NCI-H1694 (cell line): ENCODE results near the gene LLGL2.
"Not testable (repeated sequence)": the region's sequence is repeated elsewhere in the genome, so short reads cannot be mapped to it uniquely, and the experiment has no call there.

Experiments used
- DNase-seq: peaks from one replicate; lab custom pipeline; 2025; lab: John Stamatoyannopoulos, UW

The LLGL2 gene

DNA sequence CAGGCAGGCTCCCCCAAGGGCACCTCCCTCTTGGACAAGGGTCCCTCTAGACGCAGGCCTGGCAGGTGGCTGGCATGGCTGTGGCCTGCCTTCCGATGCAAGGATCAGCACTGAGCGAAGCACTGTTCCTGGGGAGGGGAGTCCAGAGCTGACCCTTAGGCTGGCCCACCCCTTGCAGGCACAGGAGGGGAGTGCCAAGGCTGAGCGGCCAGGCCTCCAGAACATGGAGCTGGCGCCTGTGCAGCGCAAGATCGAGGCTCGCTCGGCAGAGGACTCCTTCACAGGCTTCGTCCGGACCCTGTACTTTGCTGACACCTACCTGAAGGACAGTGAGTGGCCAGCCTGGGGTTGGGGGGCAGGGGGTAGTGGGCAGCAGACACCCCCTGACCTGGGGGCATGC, 45.3 kb downstream of the LLGL2 start:
- DNase-seq: no peak

DNA sequence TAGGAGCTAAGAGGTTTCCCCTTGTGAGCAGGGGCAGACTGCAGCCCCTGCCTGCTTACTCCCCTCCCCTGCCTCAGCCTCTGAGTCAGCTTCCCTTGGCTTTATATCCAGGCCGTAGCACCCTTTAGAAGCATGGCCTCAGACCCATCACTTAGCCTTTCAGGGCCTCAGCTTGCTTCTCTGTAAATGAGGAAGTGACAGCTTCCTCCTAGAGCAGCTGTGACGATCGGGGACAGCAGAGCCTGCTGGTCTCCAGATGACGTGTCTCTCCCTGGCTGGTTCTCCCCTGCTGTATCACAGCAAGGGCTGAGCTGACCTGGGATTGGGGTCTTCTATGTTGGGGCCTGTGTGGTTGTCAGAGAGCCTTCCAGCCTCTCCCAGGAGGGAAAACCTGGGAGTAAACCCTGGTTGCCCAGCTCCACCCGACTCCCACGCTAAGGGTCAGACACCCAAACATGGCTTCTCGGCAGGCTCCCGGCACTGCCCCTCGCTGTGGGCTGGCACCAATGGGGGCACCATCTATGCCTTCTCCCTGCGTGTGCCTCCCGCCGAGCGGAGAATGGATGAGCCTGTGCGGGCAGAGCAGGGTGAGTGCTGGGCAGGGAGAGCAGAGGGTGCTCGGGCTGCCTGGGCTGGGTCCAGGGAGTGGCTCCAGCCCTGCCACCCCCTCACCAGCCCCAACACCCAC, 45.8 kb downstream of the LLGL2 start:
- no peak for DNase-seq

DNA sequence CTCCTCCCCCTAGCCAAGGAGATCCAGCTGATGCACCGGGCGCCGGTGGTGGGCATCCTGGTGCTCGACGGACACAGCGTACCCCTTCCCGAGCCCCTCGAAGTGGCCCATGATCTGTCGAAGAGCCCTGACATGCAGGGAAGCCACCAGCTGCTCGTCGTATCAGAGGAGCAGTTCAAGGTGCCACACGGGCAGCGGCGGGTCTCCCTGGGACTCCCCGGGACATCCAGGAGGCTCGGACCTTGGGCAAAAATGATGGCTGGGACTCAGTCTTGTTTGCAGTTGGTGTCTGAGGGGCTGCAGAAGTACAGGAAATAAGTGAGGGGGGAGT, 46.4 kb downstream of the LLGL2 start:
- no peak for DNase-seq

DNA sequence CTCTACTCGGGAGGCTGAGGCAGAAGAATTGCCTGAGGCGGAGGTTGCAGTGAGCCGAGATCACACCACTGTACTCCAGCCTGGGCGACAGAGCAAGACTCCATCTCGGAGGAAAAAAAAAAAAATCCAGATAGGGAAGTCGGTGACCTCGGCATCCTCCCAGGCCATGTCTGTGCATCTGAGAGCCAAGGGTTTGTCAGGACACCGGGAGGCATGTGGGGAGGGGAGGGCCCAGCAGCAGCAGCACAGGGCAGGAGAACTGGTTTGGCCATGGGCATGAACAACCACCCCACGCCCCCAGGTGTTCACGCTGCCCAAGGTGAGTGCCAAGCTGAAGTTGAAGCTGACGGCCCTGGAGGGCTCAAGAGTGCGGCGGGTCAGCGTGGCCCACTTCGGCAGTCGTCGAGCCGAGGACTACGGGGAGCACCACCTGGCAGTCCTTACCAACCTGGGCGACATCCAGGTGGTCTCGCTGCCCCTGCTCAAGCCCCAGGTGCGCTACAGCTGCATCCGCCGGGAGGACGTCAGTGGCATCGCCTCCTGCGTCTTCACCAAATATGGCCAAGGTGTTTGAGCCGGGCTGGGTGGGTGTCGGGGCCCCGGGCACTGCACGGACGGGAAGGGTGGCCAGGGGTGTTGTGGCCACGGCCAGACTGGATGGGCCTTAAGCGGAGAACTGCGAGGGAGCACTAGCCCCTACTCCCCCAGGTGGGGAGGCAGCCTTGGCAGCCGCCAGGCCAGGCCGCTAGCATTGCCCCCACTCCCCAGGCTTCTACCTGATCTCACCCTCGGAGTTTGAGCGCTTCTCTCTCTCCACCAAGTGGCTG, 47.4 kb downstream of the LLGL2 start:
- DNase-seq: no peak

DNA sequence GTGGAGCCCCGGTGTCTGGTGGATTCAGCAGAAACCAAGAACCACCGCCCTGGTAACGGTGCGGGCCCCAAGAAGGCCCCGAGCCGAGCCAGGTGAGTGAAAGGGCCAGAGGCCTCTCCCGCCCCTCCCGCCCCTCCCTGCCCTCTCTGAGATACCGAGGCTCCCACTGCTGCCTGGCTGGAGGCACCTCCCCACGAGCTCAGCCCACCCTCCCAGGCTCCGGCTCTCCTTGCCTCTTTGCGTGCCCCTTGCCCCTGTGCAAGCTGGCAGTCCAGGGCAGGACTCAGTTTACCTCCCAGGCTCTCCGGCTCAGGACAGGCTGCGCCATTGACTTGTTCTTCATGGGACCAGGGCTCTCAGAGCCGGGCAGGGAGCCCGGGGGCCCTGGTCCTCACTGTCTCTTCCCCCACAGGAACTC, 48.1 kb downstream of the LLGL2 start:
- no peak for DNase-seq

DNA sequence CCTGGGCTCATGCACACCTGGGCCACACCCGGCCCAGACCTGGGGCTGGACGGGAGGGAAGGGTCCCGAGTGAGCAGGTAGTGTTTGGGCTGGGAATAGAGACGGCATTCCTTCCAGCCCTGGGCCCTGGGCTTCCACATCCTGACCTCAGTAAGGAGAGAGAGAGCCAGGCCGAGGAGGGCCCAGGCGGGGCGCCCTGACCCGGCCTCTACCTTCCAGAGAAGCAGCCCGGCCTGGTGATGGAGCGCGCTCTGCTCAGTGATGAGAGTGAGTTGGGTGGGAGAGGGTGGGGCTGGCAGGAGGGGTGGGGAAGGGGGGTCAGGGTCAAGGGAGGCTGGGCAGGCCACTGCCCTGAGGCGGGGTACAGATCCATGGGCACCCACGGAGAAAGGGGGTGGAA, 48.5 kb downstream of the LLGL2 start:
- no peak for DNase-seq

DNA sequence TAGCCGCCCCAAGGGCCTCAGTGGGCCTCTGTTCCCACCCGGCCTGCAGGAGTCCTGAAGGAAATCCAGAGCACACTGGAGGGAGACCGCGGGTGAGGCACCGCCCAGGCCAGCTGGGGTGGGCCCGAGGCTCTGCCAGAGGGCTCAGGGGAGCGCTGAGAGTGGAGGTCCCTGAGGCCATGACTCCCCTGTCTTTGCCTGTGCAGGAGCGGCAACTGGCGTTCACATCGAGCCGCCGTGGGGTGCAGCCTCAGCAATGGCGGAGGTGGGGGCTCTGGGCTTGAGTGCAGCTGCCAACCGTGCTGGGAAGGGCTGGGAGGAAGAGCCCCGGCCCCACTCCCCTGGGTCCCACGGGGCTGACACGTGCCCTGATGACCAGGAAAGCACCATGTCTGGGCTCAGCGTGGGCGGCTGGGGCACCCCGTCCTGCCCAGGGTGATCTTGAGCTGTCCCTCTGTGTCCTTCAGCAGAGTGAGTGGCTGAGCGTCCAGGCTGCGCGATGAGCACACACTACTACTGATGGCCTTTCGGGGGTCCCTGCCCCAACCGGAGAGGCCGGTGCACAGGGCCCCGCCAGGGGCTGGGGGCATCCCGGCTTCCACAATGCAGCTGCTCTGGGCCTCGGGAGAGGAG, 49.0 kb downstream of the LLGL2 start:
- DNase-seq: no peak

DNA sequence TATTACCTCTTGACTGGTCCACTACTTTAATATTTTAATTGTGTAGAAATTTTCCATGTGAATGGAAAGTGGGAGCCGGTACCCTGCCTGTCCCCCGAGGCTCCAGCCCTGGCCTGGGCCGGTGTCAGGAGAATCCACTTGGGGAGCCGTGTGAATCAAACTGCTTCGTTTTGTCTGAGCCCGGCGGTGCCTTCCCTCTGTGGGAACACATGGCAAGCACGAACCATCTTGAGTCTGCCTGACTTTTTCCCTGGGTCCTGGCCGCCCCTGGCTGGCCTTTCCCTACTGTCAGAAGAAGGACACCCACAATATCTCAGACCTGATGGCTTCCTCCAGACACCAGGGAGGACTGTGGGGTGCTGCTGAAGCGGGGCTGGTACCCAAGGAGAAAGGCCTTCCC, 49.7 kb downstream of the LLGL2 start:
- DNase-seq: no peak

DNA sequence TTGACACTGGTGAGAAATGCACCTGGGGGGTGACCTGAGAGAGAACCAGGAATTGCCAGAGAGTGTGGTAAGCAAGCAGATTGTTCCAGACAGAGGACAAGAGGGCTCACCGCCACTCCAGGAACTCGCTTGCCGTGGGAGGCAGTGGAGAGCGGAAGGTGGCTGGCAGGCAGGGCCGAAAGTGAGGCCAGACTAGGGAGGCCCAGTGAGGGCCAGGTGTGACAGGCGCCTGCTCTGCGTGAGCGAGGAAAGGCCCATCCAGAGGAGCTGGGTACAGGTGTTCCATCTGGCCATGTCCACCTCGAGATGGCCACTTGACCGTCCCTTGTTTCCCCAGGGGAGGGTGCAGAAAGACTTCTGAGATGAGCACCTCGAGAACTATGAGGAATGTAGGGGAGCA, 50.2 kb downstream of the LLGL2 start:
- no peak for DNase-seq

DNA sequence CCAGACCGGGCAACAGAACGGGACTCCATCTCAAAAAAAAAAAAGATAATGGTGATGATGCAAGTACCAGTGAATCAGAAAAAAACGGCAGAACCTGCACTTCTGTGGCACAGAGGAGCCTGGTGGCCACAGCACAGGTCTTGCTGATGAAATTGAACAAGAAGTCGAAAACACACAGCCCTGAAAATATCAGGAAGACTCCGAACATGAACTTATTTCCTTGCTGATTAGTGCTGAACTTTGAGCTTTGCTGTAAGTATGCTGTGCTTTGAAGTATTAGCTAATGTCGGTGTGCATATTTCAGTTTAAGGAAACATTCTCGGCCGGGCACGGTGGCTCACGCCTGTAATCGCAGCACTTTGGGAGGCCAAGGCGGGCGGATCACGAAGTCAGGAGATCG, 51.2 kb downstream of the LLGL2 start:
- no peak for DNase-seq

DNA sequence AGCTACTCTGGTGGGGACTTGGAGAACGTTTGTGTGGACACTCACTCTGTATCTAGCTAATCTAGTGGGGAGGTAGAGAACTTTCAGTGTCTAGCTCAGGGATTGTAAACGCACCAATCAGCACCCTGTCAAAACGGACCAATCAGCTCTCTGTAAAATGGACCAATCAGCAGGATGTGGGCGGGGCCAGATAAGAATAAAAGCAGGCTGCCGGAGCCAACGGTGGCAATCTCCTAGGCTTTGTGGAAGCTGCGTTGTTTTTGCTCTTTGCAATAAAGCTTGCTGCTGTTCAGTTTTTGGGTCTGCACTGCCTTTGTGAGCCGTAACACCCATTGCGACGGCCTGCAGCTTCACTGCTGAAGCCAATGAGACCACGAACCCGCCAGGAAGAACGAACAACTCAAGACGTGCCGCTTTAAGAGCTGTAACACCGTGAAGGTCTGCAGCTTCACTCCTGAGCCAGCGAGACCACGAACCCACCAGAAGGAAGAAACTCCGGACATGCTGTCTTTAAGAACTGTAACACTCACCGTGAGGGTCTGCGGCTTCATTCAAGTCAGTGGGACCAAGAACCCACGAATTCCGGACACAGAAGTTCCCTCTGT, 55.7 kb downstream of the LLGL2 start:
- DNase-seq: not testable (repeated sequence)

DNA sequence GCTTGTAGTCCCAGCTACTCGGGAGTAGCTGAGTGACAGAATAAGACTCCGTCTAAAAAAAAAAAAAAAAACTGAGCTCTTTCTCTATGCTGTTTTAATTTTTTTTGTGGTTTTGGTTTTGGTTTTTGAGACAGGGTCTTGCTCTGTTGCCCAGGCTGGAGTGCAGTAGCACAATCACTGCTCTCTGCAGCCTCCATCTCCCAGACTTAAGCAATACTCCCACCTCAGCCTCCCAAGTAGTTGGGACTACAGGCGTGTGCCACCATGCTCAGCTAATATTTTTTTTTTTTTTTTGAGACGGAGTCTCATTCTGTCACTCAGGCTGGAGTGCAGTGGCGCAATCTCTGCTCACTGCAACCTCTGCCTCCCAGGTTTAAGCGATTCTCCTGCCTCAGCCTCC, 57.7 kb downstream of the LLGL2 start:
- DNase-seq: not testable (repeated sequence)

DNA sequence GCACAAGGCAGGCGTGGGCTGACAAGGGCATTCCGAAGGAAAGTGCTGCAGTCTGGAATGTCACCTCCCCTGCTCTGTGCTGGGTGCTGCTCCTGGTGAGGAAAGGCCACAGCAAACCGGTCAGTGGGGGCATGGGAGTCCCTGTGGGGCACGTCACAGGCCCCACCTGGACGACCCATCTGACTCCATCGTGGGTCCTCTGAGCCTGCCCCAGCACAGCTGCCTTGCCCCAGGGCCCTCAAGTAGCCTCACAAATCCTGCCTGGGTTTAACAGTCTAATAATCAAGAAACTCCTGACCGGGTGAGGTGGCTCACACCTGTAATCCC, 59.3 kb downstream of the LLGL2 start:
- no peak for DNase-seq

DNA sequence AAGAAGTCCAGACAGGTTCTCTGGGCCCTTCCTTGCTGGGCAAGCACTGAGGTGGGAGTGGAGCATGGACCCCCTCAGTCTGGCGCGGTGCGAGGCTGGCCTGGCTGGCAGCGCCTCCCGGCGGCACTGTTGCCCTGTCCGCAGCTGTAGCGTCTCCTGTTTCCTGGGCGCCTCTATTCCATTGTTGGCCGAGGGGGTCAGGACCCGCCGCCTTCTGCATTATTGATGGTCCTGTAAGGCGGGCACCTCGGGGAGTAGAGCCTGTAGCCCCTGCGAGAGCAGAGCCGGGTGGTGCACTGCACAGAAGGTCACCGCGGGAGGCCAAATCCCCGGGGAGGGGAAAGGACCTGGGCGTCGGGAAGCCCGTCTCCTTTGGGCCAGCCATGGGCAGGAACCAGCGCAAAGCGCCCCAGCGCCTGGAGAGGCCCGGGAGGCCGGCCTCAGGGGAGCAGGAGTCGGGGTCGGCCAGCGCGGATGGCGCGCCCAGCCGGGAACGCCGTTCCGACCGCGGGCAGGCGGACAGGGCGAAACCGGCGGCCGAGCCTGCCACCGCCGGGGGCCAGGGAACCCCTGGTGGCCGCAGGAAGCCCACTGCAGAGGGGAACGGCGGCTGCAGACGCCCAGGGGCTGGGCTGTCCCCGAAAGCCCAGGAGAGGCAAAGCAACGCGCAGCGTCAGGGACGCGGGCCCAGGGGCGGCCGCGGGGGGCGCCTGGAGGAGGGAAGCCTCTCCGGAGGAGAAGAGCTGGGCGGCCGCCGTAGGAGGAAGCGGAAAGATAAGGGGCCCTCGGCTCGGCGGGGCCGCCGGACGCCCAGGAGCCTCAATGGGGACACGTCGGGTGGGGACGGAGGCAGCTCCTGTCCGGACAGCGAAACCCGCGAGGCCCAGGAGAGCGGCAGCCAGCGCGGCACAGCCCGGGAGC, 62.4 kb downstream of the LLGL2 start, which contains the start of gene MYO15B:
TSS of gene MYO15B (plus strand) at position 126 of the 921 bp plus-strand sequence. CDS start at position 384, 258 bp downstream.
- DNase-seq: no peak

DNA sequence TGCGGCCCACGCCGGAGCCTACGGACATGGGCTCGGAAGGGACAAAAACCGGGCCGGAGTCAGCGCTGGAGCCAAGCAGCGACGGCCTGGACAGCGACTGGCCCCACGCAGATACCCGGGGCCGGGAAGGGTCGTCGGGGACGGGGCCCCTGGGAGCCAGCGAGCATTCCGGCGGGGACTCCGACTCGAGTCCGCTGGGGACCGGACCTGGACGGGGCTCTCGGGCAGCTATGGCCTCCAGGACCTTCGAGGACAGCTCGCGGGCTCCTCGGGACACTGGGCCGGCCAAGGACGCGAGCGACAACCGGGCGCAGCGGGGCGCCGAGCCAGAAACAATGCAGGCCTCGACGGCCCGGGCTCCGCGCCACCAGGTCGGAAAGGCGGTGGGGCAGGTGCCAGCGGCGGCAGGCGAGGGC, 63.1 kb downstream of the LLGL2 start:
- DNase-seq: no peak

DNA sequence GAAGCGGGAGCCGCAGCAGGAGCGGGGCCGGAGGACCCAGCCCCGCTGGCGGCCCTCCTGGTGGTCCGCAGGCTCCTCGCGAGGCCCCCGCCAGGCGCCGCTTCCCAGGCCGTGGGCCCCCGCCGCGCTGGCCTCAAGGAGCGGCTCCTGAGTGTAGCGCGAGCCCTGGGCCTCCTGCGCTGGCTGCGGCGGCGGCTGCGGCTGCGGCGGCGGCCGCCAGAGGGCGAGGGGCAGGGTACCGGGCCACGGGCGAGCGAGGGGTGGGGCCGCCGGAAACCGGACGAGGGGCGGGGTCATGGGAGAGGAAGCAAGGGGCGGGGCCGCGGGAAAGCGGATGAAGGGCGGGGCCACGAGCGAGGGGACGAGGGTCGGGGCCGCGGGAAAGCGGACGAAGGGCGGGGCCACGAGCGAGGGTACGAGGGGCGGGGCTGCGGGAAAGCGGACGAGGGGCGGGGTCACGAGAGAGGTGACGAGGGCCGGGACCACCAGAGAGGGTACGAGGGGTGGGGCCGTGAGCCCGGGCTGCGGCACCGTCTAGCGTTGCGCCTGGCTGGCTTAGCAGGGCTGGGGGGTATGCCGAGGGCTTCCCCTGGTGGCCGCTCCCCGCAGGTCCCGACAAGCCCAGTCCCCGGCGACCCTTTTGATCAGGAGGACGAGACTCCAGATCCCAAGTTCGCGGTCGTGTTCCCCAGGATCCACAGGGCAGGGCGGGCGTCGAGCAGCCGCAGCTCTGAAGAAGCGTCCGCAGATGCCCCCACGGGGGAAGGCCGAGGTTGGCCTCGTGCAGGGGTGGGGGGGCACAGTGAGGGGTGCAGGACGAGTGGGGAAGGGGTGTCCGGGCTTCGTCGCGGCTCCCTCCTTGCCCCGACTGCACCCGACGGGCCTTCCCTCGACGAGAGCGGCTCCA, 63.8 kb downstream of the LLGL2 start:
- peak; percentile 68 for DNase-seq

DNA sequence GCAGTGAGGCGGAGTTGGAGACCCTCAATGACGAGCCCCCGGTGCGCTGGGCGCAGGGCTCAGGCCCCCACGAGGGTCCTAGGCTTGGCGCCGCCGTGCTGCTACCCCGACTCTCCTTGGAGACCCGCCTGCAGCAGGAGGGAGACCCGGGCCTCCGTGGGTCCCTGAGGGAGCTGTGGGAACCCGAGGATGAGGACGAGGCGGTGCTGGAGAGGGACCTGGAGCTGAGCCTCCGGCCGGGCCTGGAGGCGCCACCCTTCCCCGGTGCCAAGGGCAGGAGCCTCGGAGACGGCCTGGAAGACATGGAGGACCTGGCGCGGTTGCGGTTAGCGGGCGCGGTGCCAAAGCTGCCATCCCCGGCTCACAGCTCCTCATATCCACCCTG, 64.4 kb downstream of the LLGL2 start:
- DNase-seq: no peak

DNA sequence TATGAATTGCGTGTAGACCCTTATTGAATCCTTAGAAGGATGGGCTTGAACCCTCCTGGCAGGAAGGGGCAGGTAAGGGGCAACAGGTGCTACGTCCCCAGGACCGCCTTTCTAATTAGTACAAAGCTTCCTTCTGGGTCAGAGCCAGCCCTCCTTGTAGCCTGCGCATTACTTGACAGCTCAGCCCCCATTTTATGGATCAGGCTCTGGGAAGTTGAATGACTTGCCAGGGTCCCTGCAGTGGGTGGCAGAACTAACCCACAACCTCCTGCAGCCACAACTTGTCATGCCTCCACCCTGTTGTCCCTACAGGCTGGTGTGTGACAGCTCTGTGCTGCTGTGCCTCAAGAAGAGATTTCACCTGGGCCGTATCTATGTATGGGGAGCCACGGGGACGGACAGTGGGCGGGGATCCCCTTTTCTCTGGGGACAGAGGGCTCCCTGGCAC, 64.8 kb downstream of the LLGL2 start:
- no peak for DNase-seq

DNA sequence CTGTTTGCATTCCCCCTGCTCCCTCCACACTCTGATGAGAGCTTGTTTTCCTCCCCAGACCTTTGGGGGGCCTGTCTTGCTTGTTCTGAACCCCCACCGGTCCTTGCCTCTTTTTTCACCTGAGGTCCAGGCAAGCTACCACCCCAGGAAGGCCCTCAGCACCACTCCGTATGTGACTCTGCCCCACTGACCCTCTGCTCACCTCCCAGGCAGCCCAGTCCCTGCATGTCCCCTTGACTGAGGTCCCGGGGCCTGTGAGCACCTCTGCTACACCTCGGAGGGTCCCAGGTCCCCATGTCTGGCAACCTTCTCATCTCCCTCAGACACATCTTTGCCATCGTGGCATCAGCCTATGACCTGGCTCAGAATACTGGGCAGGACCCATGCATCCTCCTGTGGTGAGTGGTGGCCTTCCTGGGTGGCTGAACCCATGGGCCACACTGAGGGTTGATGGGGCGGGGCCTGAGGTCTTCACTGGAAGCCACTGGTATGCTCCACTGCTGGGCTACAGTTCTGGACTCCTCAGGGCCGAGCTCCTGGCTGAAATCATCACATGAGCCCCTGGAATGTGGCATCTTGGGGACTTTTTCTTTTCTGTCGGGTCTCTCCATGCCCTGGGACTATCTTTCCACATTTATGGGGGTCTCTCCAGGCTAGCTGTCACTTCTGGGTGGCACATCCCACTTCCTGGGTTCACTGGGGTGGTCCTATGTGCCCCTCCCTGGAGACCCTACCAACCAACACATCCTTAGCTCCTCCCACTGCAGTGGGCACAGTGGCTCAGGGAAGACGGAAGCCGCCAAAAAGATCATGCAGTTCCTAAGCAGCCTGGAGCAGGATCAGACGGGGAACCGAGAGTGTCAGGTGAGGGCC, 65.6 kb downstream of the LLGL2 start:
- DNase-seq: no peak
